Iris pigment epithelial cell (primary cell): Measurements from ENCODE around the gene LDLRAD4.
A peak's percentile ranks its signal among the peaks of the same experiment; 100 is the strongest.

Experiments
- DNase-seq: peaks from one replicate; pipeline ENCODE4 v3.0.0-alpha.2; 2011; ENCODE audit warnings: low read depth

LDLRAD4 gene

DNA sequence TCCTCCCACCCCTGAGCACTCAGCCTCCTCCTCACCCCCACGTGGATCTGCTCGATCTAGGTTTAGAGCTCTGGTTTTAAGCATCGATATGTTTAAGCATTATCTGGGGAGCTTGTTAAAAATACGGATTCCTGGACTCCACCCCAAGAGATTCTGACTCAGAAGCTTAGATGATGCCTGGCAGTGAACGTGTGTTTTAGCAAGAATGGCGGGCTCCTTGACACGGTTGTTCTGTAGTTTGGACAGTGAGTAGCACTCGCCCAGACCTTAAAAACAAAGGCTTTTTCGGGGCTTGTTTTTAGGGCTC lies 47.3 kb downstream of the LDLRAD4 start:
- DNase-seq = no peak

DNA sequence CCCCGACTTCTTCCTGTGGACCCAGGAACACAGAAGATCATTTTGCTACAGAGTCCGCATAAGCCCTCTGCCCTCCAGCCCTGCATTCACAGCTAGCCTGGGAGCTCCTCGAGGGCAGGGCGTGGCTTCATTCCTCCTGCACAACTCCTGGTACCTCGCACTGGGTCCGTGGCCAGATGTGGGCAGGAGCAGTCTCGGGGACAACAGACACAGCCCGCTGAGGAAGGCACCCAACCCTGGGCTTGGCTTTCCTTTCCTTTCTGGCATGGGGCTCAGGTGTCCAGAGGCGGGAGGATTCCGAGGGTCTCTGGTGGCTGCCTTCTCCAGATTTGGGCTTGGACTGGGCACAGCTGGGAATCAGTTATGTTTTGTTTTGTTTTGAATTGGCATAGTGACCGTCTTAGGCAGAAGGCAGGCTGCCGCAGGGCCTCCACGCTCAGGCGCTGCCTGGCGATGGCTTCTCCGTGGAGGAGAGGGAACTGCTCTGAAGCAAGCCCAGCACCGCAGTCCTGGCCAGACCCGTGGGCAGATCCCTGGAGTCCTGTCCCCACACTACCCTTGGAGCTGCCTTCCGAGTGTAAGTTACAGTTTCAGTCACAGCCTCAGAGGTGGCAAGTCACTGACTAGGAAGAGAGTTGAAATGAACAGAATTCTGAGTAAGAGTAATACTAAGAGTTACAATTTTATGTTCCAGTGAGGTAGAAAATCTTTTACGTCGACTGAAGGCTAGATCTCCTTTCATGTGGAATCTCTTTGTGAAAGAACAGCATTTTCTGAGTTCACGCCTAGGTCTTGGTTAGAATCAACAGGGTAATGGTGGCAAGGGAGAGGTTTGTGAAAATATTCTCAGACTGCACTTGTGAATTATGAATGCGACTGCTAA lies 47.9 kb downstream of the LDLRAD4 start:
- no peak for DNase-seq

DNA sequence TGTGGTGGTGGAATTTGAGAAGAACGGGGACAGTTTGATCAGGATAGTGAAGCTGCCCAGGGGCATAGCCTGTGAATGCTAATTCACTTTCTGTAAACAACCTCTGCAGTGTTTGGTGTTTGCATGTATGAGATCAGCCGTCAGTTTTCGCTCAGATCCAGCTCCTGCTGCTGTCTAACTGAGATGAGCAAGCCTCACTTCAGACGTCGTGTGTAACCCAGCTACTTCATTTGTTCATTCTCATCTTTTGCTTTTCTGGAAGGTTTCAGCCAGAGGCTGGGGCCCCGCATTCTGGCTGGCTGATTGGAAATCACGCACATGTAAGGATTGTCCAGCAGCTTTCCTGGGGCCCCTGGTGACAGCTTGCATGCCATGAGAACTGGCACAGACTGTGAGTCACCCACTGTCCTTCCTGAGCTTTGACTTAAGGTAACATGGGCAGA lies 48.9 kb downstream of the LDLRAD4 start:
- DNase-seq = no peak

DNA sequence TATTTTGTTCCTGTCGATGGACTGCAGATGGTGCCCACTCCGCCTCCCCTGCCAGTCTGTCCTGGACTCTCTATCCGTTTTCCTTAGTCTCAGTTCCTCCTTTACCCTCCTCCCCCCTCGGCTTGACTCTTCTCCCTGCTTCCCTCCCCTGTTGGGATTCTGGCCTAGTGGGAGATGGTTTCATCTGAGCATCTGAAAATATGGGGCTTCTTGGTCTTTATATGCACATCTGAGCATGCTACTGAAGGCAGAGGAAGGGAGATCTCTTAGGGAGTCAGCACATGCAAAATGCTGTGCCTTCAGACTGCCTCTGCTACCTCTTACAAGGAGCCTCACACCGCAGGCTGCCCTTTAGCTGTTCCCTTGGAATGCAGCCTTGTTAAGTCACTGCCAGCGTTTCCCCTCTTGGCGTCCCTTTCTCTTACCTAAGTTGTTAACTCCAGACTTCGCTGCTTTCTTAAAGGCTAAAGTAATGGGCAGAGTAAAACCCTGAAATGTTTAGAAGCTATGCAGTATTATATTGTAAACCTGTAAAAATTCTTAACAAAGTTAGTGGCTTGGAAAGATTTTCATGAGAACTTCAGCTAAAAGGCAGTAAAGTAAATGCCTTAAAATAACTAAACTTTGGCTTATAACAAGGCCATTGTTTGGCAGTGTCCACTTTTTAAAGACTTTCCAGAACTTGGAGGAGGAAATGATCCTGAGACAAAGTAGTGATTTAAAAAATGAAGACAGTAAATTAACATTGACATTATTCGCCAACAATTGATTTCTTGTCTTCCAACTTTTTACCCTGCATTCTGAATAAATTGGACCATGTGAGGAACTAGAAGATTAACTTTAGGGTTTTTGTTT lies 49.8 kb downstream of the LDLRAD4 start:
- DNase-seq = peak; percentile 53

DNA sequence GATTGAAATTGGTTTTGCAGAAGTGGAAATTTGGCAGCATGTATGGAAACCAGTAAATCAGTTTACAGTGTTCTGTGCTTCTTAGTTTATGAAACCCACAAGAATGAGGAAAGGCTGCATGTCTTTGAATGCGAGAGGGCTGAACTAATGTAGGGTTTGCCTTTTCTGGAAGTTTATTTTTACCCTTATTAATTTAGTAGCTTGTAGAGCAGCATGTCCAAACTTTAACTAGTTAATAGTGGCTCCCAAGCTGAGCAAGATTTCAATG lies 50.4 kb downstream of the LDLRAD4 start:
- no peak for DNase-seq

DNA sequence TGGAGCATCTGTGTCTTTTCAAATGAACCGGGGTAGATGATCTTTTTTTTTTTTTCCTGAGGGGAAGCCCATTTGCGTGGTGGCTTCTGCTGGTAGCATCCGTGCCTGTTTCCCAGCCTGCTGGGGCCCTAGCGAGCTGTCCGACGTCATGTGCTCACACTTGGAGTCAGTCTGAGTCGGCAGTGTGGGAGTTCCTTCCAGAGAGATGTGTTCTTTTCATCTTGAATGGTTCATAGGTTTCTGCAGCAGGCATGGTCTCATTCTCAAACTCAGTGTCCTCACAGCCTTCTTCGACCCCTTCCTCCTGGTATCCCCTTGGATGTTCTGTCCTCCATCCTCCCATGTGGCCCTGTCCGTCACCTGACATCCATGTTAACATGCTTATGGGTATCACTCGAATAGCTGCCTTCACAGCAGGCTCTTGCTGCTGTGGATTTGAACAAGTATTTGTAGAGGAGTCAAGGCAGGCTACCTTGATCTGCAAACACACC lies 51.0 kb downstream of the LDLRAD4 start:
- DNase-seq = no peak

DNA sequence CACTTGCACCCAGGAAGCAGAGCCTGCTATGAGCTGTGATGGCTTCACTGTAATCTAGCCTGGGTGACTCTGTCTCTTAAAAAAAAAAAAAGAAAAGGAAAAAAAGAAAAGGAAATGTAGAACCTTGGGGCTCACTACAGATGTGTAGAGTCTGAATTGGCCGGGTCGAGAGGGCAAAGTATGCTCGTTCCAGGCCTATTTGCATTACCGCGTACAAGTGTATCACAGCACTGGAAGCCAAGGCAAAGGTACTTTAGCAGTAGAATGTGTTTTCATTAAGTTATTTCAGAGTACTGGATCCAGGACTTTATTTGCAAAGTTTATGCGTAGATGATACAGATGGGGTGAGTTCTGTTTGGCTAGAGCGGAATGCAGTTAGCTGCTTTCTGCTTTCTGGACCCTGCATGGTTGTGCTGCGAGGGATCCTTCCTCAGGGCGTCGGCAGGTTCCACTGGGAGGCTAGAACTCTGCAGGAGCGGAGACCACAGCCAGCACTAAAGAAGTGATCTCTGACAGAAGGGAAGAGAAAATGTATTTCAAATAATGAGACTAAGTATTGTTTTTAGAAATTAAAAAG lies 51.8 kb downstream of the LDLRAD4 start:
- no peak for DNase-seq

DNA sequence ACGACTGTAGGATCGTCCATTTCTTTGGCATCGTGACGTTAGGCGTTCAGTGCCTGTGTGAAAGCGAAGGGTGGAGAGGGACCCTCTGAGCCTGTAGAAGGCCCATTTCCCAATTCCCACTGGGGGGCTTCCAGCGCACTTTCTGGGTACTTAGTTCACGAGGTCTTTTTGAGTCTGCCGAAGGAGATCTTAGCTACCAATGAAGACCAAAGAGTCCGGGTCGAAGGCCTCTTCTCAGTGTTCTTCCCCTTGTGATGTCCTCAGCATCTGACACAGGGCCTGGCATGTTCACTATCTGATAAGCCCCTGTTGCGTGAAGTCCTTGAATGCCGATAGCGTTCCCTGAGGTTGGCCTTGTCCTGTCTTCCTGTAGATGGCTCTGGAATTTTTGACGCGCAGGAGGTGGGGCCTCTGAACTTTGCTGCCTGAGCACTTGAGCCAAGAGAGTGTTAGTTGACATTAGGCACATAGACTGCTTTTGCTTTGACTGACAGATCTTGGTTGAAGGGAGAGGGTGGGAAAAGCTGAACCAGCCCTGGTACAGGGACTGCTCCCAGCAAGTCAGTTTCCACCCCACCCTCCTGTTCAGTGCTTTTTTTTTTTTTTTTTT lies 52.8 kb downstream of the LDLRAD4 start:
- DNase-seq = no peak

DNA sequence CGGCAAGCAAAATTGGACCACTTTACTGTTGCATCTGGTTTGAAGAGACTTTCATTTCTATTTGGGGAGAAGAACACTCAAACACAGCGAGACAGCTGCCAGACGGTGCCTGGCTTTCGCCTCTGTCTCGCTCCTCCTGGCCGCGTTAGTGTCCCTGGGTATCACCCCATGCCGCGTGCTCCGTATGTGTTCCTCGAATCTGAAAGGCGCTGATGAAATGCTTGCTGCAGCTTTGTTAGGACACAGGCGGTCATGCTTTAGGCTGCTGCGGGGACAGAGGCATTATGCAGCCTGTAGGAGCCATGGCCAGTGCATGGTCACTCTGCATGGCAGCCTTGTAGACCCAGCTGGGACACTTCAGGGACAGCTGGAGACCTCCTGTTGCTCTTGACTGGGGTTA lies 53.9 kb downstream of the LDLRAD4 start:
- DNase-seq = no peak

DNA sequence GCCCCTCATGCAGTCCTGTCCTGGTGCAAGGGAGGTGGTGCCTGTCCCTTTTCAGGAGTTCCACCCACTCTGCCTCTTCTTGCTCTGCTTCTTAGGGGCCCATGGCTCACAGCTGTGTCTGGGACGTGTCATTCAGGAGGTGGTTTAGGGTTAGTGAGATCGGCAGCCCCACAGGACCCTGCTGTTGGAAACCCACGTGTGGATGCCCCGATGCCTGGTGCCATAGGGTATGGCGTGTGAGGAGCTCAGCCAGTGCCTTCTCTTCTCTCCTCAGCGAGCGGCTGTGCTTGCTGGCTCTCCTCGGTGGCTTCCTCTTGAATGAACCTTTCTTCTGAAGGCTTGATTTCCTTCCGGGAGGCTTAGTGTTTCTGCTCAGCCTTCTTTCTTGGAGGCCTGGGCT lies 55.2 kb downstream of the LDLRAD4 start:
- DNase-seq = no peak

DNA sequence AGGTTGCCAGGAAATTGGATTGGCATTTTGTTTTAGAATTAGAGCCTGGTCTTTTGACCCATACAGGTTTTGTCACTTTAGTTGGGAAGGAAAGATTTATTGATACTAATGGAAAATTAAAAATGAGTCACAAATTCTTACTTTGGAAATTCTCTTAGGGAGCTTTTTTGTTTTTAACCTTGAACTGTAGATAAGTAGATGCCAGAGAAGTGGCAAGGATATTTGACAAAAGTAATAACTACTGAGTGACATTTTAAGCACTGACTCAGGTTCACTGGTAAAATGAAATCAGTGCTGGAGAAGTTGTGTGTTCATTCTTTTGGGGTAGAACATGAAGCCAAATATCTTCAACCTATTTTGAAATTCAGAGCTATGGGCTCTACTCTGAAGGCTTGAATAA lies 56.5 kb downstream of the LDLRAD4 start:
- no peak for DNase-seq

DNA sequence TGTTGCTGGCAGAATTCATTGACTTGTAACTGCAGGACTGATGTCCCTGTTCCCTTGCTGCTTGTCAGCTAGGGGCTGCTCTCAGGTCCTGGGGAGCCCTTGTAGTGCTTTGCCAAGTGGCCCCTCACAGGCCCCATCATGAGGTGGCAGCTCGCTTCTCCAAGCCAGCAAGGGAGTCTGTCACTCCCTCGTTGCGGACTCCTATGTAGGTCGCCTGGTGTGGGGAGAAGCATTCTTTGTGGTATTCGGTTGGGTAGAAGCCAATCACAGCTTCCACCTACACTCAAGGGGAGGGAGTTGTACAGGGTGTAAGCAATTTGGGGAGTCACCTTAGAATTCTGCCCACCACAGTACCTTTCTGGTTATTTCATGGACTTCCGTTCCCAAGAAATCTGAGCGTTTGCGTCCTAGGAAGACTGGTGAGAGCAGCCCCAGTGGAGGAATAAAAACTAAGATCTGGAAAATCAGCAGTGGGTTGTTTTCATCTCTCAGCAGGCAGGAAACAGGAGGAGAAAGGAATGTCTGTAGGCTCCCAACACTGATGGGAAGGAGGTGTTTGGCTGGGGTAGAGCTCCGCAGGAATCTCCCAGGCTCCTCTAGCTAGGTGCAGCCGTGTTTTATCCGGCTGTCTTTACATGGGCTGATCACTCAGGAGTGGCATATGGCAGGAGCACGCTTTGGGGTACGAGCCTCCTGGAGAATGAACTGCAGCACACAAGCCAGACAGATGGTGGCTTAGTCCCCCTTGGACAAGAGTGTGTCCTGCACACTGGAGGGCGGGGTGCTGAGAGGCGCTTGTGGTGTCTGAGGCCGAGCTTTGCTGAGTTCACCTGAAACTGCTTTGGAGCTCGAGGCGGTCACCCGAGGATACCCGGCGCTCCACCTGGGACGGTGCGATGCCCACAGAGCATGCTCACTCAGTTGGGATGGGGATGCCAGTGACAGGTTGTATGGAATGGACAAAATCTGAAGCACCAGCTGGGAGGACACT lies 58.3 kb downstream of the LDLRAD4 start:
- no peak for DNase-seq

DNA sequence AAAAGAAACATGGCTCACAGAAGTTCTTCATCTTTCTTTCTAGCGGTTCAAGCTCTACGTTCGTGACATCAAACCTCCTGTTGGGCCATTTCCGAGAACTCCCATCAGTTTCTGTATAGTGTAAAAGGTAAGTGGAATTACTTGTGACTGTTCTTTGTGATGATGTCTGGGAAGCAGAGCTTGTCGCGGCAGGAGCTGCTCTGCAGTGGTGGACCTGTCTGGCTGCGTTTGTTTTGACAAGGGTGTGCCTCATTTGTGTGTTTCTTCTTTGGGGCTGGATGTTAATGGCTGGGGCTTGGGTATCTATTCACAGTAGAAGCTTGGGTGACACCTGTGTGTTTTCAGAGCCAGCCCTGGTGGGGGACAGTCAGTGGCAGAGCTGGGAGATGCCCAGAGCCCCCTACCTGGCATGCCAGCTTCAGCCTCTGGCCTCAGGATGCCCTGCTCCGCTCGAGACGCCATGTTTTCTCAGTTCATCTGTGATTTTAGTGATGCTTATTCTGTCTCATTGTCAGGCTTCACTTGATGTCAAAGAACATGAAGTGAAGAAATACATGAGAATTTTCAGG lies 59.6 kb downstream of the LDLRAD4 start:
- DNase-seq = no peak

DNA sequence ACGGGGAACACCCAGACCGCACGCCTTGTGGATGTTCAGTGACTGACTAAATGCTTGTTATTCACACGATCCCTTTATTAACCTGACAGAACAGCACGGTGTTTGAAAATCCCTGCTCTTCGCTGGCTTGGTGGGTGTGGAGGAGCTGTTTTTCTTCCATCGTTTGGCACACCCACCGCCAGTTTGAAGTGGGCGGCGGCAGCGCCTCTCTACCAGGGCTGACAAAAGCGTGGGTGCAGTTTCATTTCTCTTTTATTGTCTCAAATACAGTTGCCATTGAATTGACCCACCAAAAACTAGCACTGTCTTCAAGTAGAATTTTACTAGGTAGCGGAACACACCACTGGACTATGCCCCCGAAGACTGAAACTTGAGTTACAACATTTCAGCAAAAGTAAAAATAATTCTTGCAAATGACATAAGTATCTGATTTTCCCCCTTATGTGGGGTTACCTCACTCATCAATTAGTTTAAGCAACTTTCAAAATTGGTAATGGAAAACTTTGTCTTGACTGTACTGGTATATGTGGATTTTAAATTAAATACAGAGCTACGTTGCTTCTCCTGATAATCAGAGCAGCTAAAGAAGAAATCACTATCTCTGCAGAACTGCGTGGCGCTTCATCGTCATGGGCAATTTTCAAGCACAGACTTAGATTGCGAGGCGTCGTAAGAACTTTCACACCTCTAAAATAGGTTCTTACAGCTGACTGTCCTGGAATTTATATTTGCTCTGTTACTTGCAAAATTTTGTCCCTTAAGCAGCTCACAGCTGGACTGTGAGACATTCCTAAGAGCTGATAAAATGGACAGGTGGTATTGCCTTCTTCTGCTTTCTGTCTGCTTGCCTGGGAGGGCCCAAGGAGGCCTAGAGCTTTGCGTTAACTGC lies 60.9 kb downstream of the LDLRAD4 start:
- DNase-seq = no peak

DNA sequence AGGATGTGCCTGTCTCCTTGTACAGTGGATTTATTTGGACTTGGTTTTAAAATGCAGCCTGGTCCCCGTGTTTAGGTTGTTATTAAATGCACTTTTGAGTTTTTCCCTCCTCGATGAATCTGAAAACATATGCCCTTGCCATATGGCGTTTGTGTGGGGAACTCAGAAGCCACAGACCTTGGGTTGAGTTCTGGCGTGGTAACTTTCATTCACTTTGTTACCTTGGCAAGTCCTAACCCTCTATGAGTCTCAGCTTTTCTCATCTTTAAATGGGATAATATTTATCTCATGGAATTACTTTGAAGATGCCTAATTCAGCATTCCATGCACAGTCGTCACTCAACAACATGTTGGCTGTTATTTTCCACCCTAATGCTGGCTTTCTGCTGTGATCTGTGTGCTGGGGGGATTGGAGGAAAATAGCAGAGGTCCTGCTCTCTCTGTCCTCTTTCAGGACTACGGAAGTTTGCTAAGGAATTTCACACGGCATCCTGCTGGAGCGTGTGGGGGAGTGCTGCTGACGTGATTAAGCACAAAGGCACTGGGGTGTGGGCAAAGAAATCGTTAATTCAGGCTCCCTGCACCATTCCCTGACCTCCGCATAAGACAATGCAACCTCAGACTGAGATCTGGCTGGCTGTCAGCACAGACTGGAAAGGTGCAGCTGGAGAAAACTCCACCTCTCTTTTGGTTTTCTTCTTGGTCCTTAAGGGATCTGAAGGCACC lies 61.7 kb downstream of the LDLRAD4 start:
- DNase-seq = no peak

DNA sequence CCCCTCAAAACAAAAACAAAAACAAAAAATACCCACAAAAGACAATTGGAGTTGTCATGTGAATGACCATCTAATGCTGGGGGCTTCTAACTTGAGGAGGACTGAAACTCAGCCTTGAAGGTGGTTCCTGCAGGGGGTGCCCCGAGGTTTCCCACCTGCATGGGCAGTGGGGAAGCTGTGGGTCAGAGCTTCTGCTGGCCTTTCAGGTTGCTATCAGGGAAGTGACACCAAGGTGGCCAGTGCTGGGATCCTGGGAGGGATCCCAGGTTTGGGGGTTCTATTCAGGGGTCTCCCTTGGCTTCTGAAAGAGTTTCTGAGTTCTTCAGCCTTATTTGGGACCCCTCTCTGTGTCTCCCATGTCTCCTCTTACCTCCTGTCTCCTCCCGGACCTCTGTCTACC lies 62.8 kb downstream of the LDLRAD4 start:
- DNase-seq = no peak

DNA sequence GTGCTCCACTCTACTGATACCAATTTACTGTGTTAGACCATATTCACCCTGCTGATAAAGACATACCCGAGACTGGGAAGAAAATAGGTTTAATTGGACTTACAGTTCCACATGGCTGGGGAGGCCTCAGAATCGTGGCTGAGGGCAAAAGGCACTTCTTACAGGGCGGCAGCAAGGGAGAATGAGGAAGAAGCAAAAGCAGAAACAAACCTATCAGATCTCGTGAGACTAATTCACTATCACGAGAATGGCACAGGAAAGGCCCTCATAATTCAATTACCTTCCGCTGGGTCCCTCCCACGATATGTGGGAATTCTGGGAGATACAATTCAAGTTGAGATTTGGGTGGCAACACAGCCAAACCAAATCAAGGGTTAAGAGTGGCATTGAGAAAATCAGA lies 65.2 kb downstream of the LDLRAD4 start:
- DNase-seq = no peak

DNA sequence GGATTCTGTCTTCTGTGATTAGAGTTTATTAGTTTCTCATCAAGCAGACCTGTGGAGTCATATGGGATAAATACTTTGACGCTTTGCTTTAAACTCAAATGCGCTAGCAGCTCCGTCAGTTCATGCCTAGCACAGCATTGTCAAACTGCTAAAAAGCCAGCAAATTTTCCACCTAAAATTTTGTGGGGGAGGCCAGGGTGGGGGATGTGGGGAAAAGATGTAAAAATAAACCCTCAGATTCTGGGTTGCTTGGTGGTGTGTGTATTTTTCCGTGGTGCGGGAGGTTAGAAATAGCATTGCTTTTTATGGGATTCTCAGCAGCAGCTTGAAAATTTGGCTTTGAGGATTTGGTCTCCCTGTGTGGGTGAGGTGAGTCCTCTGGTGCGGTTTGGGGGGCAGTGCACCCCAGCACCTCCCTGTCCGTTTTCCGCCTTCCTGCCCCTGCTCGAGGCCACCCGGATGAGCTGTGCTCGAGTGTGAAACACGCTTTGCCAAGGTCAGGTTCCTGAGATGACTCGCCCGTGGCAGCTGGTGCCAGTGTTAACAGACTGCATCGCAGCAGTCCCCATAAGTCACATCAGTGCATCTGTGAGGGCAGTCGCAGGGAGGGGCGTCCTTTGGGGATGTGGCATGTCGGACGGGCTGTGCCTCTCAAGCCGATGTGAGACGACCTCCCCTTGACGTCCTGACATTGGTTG lies 65.9 kb downstream of the LDLRAD4 start:
- DNase-seq = no peak

DNA sequence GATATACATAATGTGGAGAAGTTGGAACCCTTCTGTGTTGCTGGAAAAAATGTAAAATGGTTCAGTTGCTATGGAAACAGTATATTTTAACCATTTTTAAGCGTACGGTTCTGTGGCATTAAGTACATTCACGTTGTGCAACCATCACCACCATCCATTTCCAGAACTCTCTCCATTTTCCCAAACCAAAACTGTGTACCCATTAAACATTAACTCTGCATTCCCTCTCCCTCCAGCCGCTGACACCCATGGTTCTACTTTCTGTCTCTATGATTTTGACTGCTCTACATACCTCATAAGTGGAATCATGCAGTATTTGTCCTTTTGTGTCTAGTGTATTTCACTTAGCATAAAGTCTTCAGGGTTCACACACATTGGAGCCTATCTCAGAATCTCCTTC lies 67.3 kb downstream of the LDLRAD4 start:
- no peak for DNase-seq
